K562 (cell line): ENCODE results near the gene SGMS1. TPM values are rescaled to one million over a fixed set of nuclear protein-coding genes. Genes with fewer than 3 reads are reported as not detected.

Experiments used
- ATAC-seq: fragments of 200-7000 bp; cut with Tn5 transposase; 3 replicates; pipeline ENCODE4 v1.9.1; 2020; ENCODE audit warnings: moderate library complexity
- BruUV-seq: library from RNA; stranded (reverse); fragments of 400-500 nt; replicated peaks from 2 replicates; lab custom pipeline; 2021; lab: Mats Ljungman, UMichigan
- CTCF ChIA-PET: fragments of 300-600 bp; formaldehyde crosslinking; extraction: SDS; loops from one replicate; lab custom pipeline; 2021; ENCODE audit warnings: low intra/inter-chr PET ratio; lab: Yijun Ruan, JAX
- POLR2A ChIA-PET: fragments of 300-600, 350-650 bp; sonication (Branson Sonifier 250); formaldehyde crosslinking; extraction: SDS; loops from one replicate; lab custom pipeline; 2021; ENCODE audit warnings: antibody characterized with exemption, inconsistent platforms; lab: Yijun Ruan, JAX
- DNase-seq, 4 experiments: peaks; one replicate each; pipeline versions ENCODE4 v3.0.0 to v3.0.0-alpha.2; 2011 to 2018; ENCODE audit warnings: low spot score in 3 of 4, mixed read lengths in 3 of 4; ENCODE audit errors: extremely low read depth in 1 of 4
- FAIRE-seq: peaks from 2 replicates; lab custom pipeline; 2011; peaks lifted over from hg19 to GRCh38; lab: Jason Lieb, UNC
- H2AFZ ChIP-seq: 2 replicates; pipeline ENCODE4 v1.6.0; 2011; ENCODE audit warnings: low read depth, low read length, control low read depth, inconsistent platforms
- H3K27ac ChIP-seq: fragments of 200-600 bp; 3 replicates; pipeline ENCODE4 v1.8.0; 2011; ENCODE audit warnings: low read depth, mild to moderate bottlenecking, control low read depth, inconsistent platforms, low read length, moderate library complexity, mixed read lengths; ENCODE audit errors: extremely low read depth
- H3K27me3 ChIP-seq, 2 experiments: fragments of 300-600 bp in 1 of 2; 2 replicates in 1 of 2; 3 replicates in 1 of 2; pipeline versions ENCODE4 v1.6.0 to v1.8.0; 2011; ENCODE audit warnings: inconsistent platforms in 2 of 2, low read length in 2 of 2, mild to moderate bottlenecking in 1 of 2, mixed read lengths in 1 of 2, moderate library complexity in 1 of 2; ENCODE audit not compliant: control insufficient read depth in 2 of 2, insufficient read depth in 2 of 2
- H3K36me3 ChIP-seq: fragments of 300-600 bp; 3 replicates; pipeline ENCODE4 v1.8.0; 2011; ENCODE audit warnings: mild to moderate bottlenecking, low read length, inconsistent platforms; ENCODE audit not compliant: control insufficient read depth, insufficient read depth
- H3K4me1 ChIP-seq, 2 experiments: fragments of 200-600 bp in 1 of 2; replicated peaks in 1 of 2; 2 replicates in 1 of 2; 3 replicates in 1 of 2; pipeline versions ENCODE4 v1.5.1 to v1.8.0; 2011; ENCODE audit warnings: inconsistent platforms in 2 of 2, low read length in 2 of 2, mild to moderate bottlenecking in 1 of 2, mixed read lengths in 1 of 2, moderate library complexity in 1 of 2; ENCODE audit not compliant: control insufficient read depth in 2 of 2, insufficient read depth in 2 of 2
- H3K4me2 ChIP-seq: 2 replicates; pipeline ENCODE4 v1.6.1; 2011; ENCODE audit warnings: low read length, control low read depth, inconsistent platforms, mixed read lengths; ENCODE audit not compliant: insufficient read depth
- H3K4me3 ChIP-seq: fragments of 200-600 bp; sonication (generic), shearing (Covaris generic); 2 replicates; pipeline ENCODE4 v1.5.1; 2016; ENCODE audit warnings: control low read depth, inconsistent platforms
- H3K79me2 ChIP-seq: fragments of 200-600 bp; 3 replicates; pipeline ENCODE4 v1.8.0; 2011; ENCODE audit warnings: low read length, inconsistent platforms; ENCODE audit not compliant: control insufficient read depth, insufficient read depth
- H3K9ac ChIP-seq, 2 experiments: 2 replicates each; pipeline versions ENCODE4 v1.6.0 to v1.6.1; 2011; ENCODE audit warnings: low read depth in 2 of 2, low read length in 2 of 2, control low read depth in 1 of 2, inconsistent platforms in 1 of 2, mild to moderate bottlenecking in 1 of 2, mixed read lengths in 1 of 2; ENCODE audit not compliant: insufficient read depth in 1 of 2
- H3K9me1 ChIP-seq: one replicate; pipeline ENCODE4 v1.6.0; 2011; ENCODE audit warnings: inconsistent platforms, mild to moderate bottlenecking, low read length, moderate library complexity; ENCODE audit not compliant: control insufficient read depth, insufficient read depth
- H3K9me3 ChIP-seq: replicated peaks from 2 replicates; pipeline ENCODE4 v1.5.1; 2011; ENCODE audit warnings: low read depth, low read length, inconsistent platforms; ENCODE audit not compliant: control insufficient read depth, insufficient read depth
- H4K20me1 ChIP-seq: replicated peaks from 2 replicates; pipeline ENCODE4 v1.6.1; 2011; ENCODE audit warnings: low read length, inconsistent platforms, mixed read lengths; ENCODE audit not compliant: control insufficient read depth, insufficient read depth
- ARID1B ChIP-seq: fragments of 450-650 bp; IDR thresholded peaks from 2 replicates; pipeline ENCODE4 v1.6.1; 2016; ENCODE audit warnings: antibody characterized with exemption, mild to moderate bottlenecking, inconsistent platforms
- CBX2 ChIP-seq: fragments of 200-600 bp; sonication (generic); IDR thresholded peaks from one replicate; pipeline ENCODE4 v1.6.1; 2012; ENCODE audit warnings: mild to moderate bottlenecking, low read length, inconsistent platforms; ENCODE audit not compliant: insufficient read depth, poor library complexity, severe bottlenecking
- DPF2 ChIP-seq: fragments of 450-650 bp; IDR thresholded peaks from 2 replicates; pipeline ENCODE4 v1.6.1; 2016
- HDGF ChIP-seq: fragments of 450-650 bp; IDR thresholded peaks from 2 replicates; pipeline ENCODE4 v1.6.1; 2016
- MTA3 ChIP-seq: fragments of 450-650 bp; formaldehyde crosslinking; IDR thresholded peaks from 2 replicates; pipeline ENCODE4 v1.6.1; 2017; ENCODE audit warnings: mild to moderate bottlenecking, borderline replicate concordance
- POLR2AphosphoS5 ChIP-seq: IDR thresholded peaks from 2 replicates; pipeline ENCODE4 v1.6.1; 2011; ENCODE audit warnings: mild to moderate bottlenecking, low read depth, low read length, moderate library complexity; ENCODE audit not compliant: control insufficient read depth, insufficient read depth
- RBM39 ChIP-seq: fragments of 200-400 bp; formaldehyde crosslinking; optimal IDR thresholded peaks from 2 replicates; pipeline ENCODE3; 2018; ENCODE audit warnings: low read depth, low read length
- THRAP3 ChIP-seq: fragments of 450-650 bp; IDR thresholded peaks from 2 replicates; pipeline ENCODE4 v1.6.1; 2016; ENCODE audit warnings: mild to moderate bottlenecking, inconsistent platforms, borderline replicate concordance
- ZNF12 ChIP-seq: sonication (generic); formaldehyde crosslinking; IDR thresholded peaks from 2 replicates; pipeline ENCODE4 v1.4.0; 2020; ENCODE audit warnings: mild to moderate bottlenecking, missing genetic modification reagents
- WGBS: fragments of 100-300 bp; shearing (Covaris generic); methylation state at CpG from one replicate; pipeline ENCODE4 v1.1.6; 2016; ENCODE audit warnings: low coverage, mixed read lengths; ENCODE audit not compliant: insufficient coverage; ENCODE audit errors: missing lambda C conversion rate; 5-methylcytosine and 5-hydroxymethylcytosine counted together
- in situ Hi-C: fragments of 300-500 bp; cut with MboI; formaldehyde crosslinking; loops from 4 replicates; pipeline ENCODE4 v1.15.0; 2018; ENCODE audit warnings: inconsistent platforms, mixed read lengths
- intact Hi-C: fragments of 100-400 bp; cut with micrococcal nuclease; formaldehyde crosslinking; loops from 2 replicates; pipeline ENCODE4 v1.14.2; 2022
- polyA plus RNA-seq, 8 experiments: library from polyadenylated mRNA; depleted of rRNA in 4 of 8; stranded (reverse) in 5 of 8; unstranded in 3 of 8; fragments of >200 nt; fragmentation: Nextera tagmentation in 2 of 8; fragmentation: Illumina TruSeq in 1 of 8; extraction: Ambion mirVana in 2 of 8; extraction: Trizol in 1 of 8; gene quantifications; 2 replicates each; pipeline versions ENCODE4 v1.2.1 to v1.2.3, GENCODE V29; 2011 to 2014; ENCODE audit warnings: inconsistent platforms in 1 of 8, missing spikeins in 1 of 8
- total RNA-seq, 7 experiments: library from RNA; depleted of rRNA in 6 of 7; stranded (reverse); fragments of >200 nt in 6 of 7; fragmentation: Illumina TruSeq in 2 of 7; extraction: Trizol in 2 of 7; gene quantifications; 2 replicates each; pipeline versions ENCODE4 v1.2.1 to v1.2.3, GENCODE V29; 2011 to 2021; ENCODE audit warnings: low replicate concordance in 1 of 7
- TF ChIP-seq, protein P1 (sequence below): fragments of 450-650 bp; IDR thresholded peaks from 2 replicates; pipeline ENCODE4 v1.6.1; 2017; ENCODE audit warnings: antibody characterized with exemption
- TF ChIP-seq, protein P2 (sequence below): sonication (generic); formaldehyde crosslinking; IDR thresholded peaks from 2 replicates; pipeline ENCODE4 v1.8.0; 2022; ENCODE audit warnings: mild to moderate bottlenecking, missing genetic modification reagents
- TF ChIP-seq, protein P3 (sequence below): sonication (generic); formaldehyde crosslinking; IDR thresholded peaks from 2 replicates; pipeline ENCODE4 v1.8.0; 2023; ENCODE audit warnings: mild to moderate bottlenecking, missing genetic modification reagents

Gene SGMS1
- total and polyA plus RNA-seq, 9 of the 15 experiments (the other 6 are each of a cell fraction or from before 2014, with no cell fraction given) = 22.6 to 232 (median 82.2) TPM

DNA sequence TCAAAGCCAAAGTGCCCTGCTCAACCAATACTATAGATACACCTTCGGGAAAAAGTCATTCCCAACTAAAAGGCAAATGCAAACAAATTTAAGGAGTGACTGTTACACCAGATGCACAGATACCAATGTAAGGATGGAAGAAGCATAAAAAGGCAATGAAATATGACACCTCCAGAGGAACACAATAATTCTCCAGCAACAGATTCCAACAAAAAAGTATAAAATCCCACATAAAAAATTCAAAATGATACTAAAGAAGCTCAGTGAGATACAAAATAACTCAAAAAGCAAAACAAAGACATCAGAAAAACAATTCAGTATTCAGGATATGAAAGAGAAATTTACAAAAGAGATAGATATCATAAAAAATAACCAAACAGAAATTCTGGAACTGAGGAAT is 328.4 kb downstream of the SGMS1 start (continued):
- TF ChIP-seq, protein P1, sequence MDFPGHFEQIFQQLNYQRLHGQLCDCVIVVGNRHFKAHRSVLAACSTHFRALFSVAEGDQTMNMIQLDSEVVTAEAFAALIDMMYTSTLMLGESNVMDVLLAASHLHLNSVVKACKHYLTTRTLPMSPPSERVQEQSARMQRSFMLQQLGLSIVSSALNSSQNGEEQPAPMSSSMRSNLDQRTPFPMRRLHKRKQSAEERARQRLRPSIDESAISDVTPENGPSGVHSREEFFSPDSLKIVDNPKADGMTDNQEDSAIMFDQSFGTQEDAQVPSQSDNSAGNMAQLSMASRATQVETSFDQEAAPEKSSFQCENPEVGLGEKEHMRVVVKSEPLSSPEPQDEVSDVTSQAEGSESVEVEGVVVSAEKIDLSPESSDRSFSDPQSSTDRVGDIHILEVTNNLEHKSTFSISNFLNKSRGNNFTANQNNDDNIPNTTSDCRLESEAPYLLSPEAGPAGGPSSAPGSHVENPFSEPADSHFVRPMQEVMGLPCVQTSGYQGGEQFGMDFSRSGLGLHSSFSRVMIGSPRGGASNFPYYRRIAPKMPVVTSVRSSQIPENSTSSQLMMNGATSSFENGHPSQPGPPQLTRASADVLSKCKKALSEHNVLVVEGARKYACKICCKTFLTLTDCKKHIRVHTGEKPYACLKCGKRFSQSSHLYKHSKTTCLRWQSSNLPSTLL = 0 out of 2 replicates have a peak, but pooled peaks have one; percentile 20
- TF ChIP-seq THRAP3 (peak; percentile 41; the same call in 1 of the 2 replicates), DPF2 (peak; percentile 39; the same call in 1 of the 2 replicates), RBM39 (no peak), ARID1B (peak; percentile 45; the same call in 1 of the 2 replicates), HDGF (0 out of 2 replicates have a peak, but pooled peaks have one; percentile 32)
- TF ChIP-seq, protein P2, sequence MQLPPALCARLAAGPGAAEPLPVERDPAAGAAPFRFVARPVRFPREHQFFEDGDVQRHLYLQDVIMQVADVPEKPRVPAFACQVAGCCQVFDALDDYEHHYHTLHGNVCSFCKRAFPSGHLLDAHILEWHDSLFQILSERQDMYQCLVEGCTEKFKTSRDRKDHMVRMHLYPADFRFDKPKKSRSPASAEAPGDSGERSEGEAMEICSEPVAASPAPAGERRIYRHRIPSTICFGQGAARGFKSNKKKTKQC (CRISPR knock-in tag) = no peak

DNA sequence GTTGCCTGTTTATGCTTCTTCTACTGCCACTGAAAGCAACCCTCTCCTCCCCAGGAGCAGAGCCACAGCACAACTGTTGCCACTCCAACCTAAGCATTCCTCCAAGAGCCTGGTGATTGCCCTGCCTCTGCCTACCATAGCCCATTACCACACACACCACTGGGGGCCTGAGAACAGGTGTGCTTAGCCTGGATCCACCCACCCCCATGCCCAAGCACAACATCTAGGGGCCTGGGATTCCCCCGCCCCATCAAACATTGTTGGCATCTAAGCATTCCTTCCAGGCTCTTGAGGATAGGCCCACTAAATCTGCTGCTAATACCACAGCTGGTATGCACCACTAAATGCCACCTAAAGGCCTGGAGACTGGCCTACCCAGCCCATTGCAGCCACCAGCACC is 329.2 kb downstream of the SGMS1 start:
- no peak overlapping the region for H3K27ac ChIP-seq
- H3K4me3 ChIP-seq = no peak overlapping the region
- in situ Hi-C loops (no loop called here), intact Hi-C loops (loop anchor here (5.0 kb wide), 3 partner anchors 33 to 358 kb away; no protein-coding TSS in a partner anchor)
- CTCF ChIA-PET = no interaction called here
- POLR2A ChIA-PET = interaction anchor here (0.7 to 1.3 kb wide), 2 partner anchors 8 to 11 kb away, joined by 3 to 4 read pairs; no protein-coding TSS in a partner anchor
- peaks cover 3% of the 10 kb centered on the region; the same call in 1 of the 2 replicates for H3K9me3 ChIP-seq
- FAIRE-seq (no peak), DNase-seq (no peak), ATAC-seq (peak; percentile 20)
- BruUV-seq = no TSS peak
- H3K4me2 ChIP-seq = no peak overlapping the region
- peak overlapping the region in 1 of 2 experiments; percentile 53; a peak in 2 of 4 replicates for H3K9ac ChIP-seq
- no peaks in the 10 kb centered on the region for H3K27me3 ChIP-seq
- no peak overlapping the region for H2AFZ ChIP-seq
- H4K20me1 ChIP-seq = no peaks in the 10 kb centered on the region
- no peaks in the 10 kb centered on the region for H3K36me3 ChIP-seq
- H3K4me1 ChIP-seq = peaks cover 9 to 16% of the 10 kb centered on the region in 2 experiments; a peak in 3 of 5 replicates
- 81% methylated on average over 1 of the region's 1 CpG for WGBS
- H3K79me2 ChIP-seq = no peaks in the 10 kb centered on the region
- H3K9me1 ChIP-seq = no peaks in the 10 kb centered on the region
- TF ChIP-seq ZNF12 (CRISPR knock-in tag) (no peak), POLR2AphosphoS5 (no peak), MTA3 (no peak), CBX2 (no peak)
- TF ChIP-seq, protein P3, sequence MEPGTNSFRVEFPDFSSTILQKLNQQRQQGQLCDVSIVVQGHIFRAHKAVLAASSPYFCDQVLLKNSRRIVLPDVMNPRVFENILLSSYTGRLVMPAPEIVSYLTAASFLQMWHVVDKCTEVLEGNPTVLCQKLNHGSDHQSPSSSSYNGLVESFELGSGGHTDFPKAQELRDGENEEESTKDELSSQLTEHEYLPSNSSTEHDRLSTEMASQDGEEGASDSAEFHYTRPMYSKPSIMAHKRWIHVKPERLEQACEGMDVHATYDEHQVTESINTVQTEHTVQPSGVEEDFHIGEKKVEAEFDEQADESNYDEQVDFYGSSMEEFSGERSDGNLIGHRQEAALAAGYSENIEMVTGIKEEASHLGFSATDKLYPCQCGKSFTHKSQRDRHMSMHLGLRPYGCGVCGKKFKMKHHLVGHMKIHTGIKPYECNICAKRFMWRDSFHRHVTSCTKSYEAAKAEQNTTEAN (CRISPR knock-in tag) = no peak
